ENCODE data around the gene CD63. TPM values are rescaled to one million over a fixed set of nuclear protein-coding genes. Genes with fewer than 3 reads are reported as not detected.

Gene CD63
- total and polyA plus RNA-seq, 2 of the 4 experiments (the other 2 are of a cell fraction), result 995 to 1,398 TPM

DNA sequence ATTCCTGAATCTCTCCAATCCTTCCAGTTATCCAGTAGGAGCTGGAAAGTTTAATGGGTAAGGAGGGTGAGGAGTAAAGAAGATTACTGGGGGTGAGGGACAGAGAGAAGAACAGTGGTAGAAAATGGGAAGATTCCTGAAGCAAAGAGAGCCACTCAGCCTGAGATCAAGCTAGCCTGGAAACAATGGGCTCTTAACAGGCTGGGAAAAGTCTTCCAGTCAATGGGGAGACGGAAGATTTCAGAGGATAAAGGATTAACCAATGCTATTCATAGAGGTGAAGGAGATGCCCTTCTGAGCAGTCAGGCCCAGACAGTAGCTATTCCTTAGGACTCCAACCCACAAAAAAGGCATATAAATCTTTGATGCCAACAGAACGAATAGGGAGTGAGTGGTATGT, 28.9 kb upstream of the CD63 start:
- 100% methylated on average over 1 of the region's 2 CpGs; no CpG with 5 or more reads in 1 of the 2 experiments for WGBS, 2 experiments (ENCODE audit: extremely low coverage in 2 of 2, insufficient read length in 1 of 2)

More for the DNA sequence above, 28.9 kb upstream of the CD63 start:
- Histone ChIP-seq H3K9me3 (ENCODE audit: control insufficient read depth, insufficient read depth, low read length) (no peaks in the 10 kb centered on the region), H3K79me1 (ENCODE audit: low read depth in 1 of 2, low read length in 2 of 2) (peaks cover 12 to 40% of the 10 kb centered on the region in 2 experiments), H3K56ac (ENCODE audit: extremely low read depth, insufficient read depth, low read length) (no peak overlapping the region), H2BK20ac (ENCODE audit: low read depth, low read length) (no peak overlapping the region), H3K36me3 (ENCODE audit: control insufficient read depth, insufficient read depth, low read length) (peaks cover 39% of the 10 kb centered on the region), H2BK120ac (ENCODE audit: low read depth, low read length) (no peak overlapping the region), H4K91ac (ENCODE audit: insufficient read depth, low read depth, low read length) (no peak overlapping the region), H2BK5ac (ENCODE audit: low read depth, low read length, poor library complexity, severe bottlenecking) (no peak overlapping the region), H2AFZ (replicated peaks; ENCODE audit: low read length, poor library complexity) (no peak overlapping the region), H3K9ac (ENCODE audit: low read depth, low read length) (no peak overlapping the region), H2AK9ac (replicated peaks; ENCODE audit: low read depth, low read length, poor library complexity) (no peak overlapping the region), H4K5ac (ENCODE audit: low read depth, low read length) (no peak overlapping the region), H4K20me1 (ENCODE audit: insufficient read depth, low read length) (no peaks in the 10 kb centered on the region), H3K27me3 (ENCODE audit: control insufficient read depth, insufficient read depth, low read length) (no peaks in the 10 kb centered on the region), H3K14ac (replicated peaks; ENCODE audit: low read depth, low read length) (no peak overlapping the region), H3K27ac (ENCODE audit: insufficient read depth, low read length) (no peak overlapping the region), H3K4me1 (ENCODE audit: control insufficient read depth, insufficient read depth, low read length) (no peaks in the 10 kb centered on the region), H3K18ac (ENCODE audit: low read depth, low read length) (no peak overlapping the region), H4K8ac (ENCODE audit: low read depth in 2 of 2, low read length in 2 of 2) (no peak overlapping the region), H3K9me1 (ENCODE audit: insufficient read depth, low read length) (no peaks in the 10 kb centered on the region), H2BK15ac (ENCODE audit: low read depth, low read length) (no peak overlapping the region), H3K4me2 (ENCODE audit: low read depth, low read length) (no peak overlapping the region), H2AK5ac (ENCODE audit: low read depth, low read length) (no peak overlapping the region), H3K4me3 (ENCODE audit: insufficient read depth, low read depth, low read length) (no peak overlapping the region), H3K23ac (ENCODE audit: low read depth, low read length) (no peak overlapping the region), H3K4ac (ENCODE audit: low read depth, low read length) (no peak overlapping the region)
- TF ChIP-seq RAD21 (IDR thresholded peaks at IDR 0.05; ENCODE audit: low read length) (no peak), MXI1 (IDR thresholded peaks at IDR 0.05; ENCODE audit: borderline replicate concordance, low read depth, low read length) (no peak), POLR2A (IDR thresholded peaks at IDR 0.05; ENCODE audit: low read depth, low read length) (no peak), RCOR1 (IDR thresholded peaks at IDR 0.05; ENCODE audit: insufficient replicate concordance, low read length) (no peak), BHLHE40 (IDR thresholded peaks at IDR 0.05; ENCODE audit: low read depth, low read length) (no peak), NFE2L2 (IDR thresholded peaks at IDR 0.05; ENCODE audit: low read depth, low read length) (no peak), SMC3 (IDR thresholded peaks at IDR 0.05; ENCODE audit: low read depth, low read length) (no peak), FOS (IDR thresholded peaks at IDR 0.05; ENCODE audit: low read depth, low read length) (no peak), MAFK (IDR thresholded peaks at IDR 0.05; ENCODE audit: low read depth, low read length) (no peak), MAZ (IDR thresholded peaks at IDR 0.05; ENCODE audit: borderline replicate concordance, low read depth, low read length) (no peak), RFX5 (IDR thresholded peaks at IDR 0.05; ENCODE audit: low read depth, low read length) (no peak), CEBPB (IDR thresholded peaks at IDR 0.05; ENCODE audit: low read depth, low read length) (no peak)
- TF ChIP-seq, protein P1, sequence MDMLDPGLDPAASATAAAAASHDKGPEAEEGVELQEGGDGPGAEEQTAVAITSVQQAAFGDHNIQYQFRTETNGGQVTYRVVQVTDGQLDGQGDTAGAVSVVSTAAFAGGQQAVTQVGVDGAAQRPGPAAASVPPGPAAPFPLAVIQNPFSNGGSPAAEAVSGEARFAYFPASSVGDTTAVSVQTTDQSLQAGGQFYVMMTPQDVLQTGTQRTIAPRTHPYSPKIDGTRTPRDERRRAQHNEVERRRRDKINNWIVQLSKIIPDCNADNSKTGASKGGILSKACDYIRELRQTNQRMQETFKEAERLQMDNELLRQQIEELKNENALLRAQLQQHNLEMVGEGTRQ (IDR thresholded peaks at IDR 0.05; ENCODE audit: low read depth, low read length), result no peak
- TF ChIP-seq, protein P2, sequence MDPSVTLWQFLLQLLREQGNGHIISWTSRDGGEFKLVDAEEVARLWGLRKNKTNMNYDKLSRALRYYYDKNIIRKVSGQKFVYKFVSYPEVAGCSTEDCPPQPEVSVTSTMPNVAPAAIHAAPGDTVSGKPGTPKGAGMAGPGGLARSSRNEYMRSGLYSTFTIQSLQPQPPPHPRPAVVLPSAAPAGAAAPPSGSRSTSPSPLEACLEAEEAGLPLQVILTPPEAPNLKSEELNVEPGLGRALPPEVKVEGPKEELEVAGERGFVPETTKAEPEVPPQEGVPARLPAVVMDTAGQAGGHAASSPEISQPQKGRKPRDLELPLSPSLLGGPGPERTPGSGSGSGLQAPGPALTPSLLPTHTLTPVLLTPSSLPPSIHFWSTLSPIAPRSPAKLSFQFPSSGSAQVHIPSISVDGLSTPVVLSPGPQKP (IDR thresholded peaks at IDR 0.05; ENCODE audit: borderline replicate concordance, low read depth, low read length), result no peak
- TF ChIP-seq, protein P3, sequence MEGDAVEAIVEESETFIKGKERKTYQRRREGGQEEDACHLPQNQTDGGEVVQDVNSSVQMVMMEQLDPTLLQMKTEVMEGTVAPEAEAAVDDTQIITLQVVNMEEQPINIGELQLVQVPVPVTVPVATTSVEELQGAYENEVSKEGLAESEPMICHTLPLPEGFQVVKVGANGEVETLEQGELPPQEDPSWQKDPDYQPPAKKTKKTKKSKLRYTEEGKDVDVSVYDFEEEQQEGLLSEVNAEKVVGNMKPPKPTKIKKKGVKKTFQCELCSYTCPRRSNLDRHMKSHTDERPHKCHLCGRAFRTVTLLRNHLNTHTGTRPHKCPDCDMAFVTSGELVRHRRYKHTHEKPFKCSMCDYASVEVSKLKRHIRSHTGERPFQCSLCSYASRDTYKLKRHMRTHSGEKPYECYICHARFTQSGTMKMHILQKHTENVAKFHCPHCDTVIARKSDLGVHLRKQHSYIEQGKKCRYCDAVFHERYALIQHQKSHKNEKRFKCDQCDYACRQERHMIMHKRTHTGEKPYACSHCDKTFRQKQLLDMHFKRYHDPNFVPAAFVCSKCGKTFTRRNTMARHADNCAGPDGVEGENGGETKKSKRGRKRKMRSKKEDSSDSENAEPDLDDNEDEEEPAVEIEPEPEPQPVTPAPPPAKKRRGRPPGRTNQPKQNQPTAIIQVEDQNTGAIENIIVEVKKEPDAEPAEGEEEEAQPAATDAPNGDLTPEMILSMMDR (conservative IDR thresholded peaks at IDR 0.05; ENCODE audit: low read depth, low read length), result no peak
- ATAC-seq (ENCODE audit: low read depth), result no peak
- ChIA-PET POLR2A (ENCODE audit: unreplicated experiment) (interaction anchor here (0.5 kb wide), 1 partner anchor 286 kb away, joined by 3 read pairs; no protein-coding TSS in a partner anchor), CTCF (no interaction called here)
- no peak for DNase-seq
- intact Hi-C loops (cut with micrococcal nuclease), result no loop called here
- in situ Hi-C loops (cut with MboI; ENCODE audit: low sequenced_read_pairs), result no loop called here
- no TSS peak for BruUV-seq (replicated peaks)
- dilution Hi-C loops (cut with HindIII; ENCODE audit: low sequenced_read_pairs, unreplicated experiment), result no loop called here
